Stimulated activated CD4-positive, alpha-beta T cell treated with anti-CD3 and anti-CD28 coated beads, TNF-alpha, amount 100 ng/mL, for 48 hours (primary cell): ENCODE measurements around the gene FBXO33.

Experiments used
- DNase-seq, 3 donors: peaks; one replicate each; pipeline ENCODE4 v3.0.0-alpha.2; 2020; ENCODE audit warnings: low read depth in 3 of 3

FBXO33 gene

GRCh38 chr14:39431416-39432178 lies 636 bp downstream of the FBXO33 start:
- peak in 2 of 3 donors; percentile 9 to 25 for DNase-seq

- no peak for DNase-seq
These were observed 1.3 kb downstream of the FBXO33 start for GRCh38 chr14:39430762-39431415.

- DNase-seq: no peak
These were observed 4.1 kb downstream of the FBXO33 start for GRCh38 chr14:39428118-39428517.

- DNase-seq: no peak
These were observed 5.6 kb downstream of the FBXO33 start for GRCh38 chr14:39426605-39427004.

GRCh38 chr14:39425947-39426346 lies 6.3 kb downstream of the FBXO33 start:
- no peak for DNase-seq

GRCh38 chr14:39423793-39424192 lies 8.4 kb downstream of the FBXO33 start:
- DNase-seq: no peak

GRCh38 chr14:39422243-39422642 lies 10.0 kb downstream of the FBXO33 start:
- no peak for DNase-seq

- no peak for DNase-seq
These were observed 13.0 kb downstream of the FBXO33 start for GRCh38 chr14:39419272-39419671.

GRCh38 chr14:39417014-39417413 lies 15.2 kb downstream of the FBXO33 start:
- no peak for DNase-seq

- DNase-seq: no peak
These were observed 16.2 kb downstream of the FBXO33 start for GRCh38 chr14:39416072-39416471.

- no peak for DNase-seq
These were observed 25.7 kb downstream of the FBXO33 start for GRCh38 chr14:39406560-39406959.

GRCh38 chr14:39398382-39398781 lies 33.9 kb downstream of the FBXO33 start:
- DNase-seq: no peak

- DNase-seq: no peak
These were observed 35.8 kb downstream of the FBXO33 start for GRCh38 chr14:39396448-39396847.

GRCh38 chr14:39395555-39396254 lies 36.5 kb downstream of the FBXO33 start:
- no peak for DNase-seq

GRCh38 chr14:39393289-39393688 lies 38.9 kb downstream of the FBXO33 start:
- DNase-seq: no peak

- DNase-seq: no peak
These were observed 48.1 kb downstream of the FBXO33 start for GRCh38 chr14:39384177-39384576.

GRCh38 chr14:39383741-39384140 lies 48.5 kb downstream of the FBXO33 start:
- no peak for DNase-seq

GRCh38 chr14:39383026-39383660 lies 49.1 kb downstream of the FBXO33 start:
- no peak for DNase-seq

- no peak for DNase-seq
These were observed 49.8 kb downstream of the FBXO33 start for GRCh38 chr14:39382463-39382862.

- DNase-seq: no peak
These were observed 50.9 kb downstream of the FBXO33 start for GRCh38 chr14:39381366-39381765.

GRCh38 chr14:39376667-39377403 lies 55.4 kb downstream of the FBXO33 start:
- DNase-seq: no peak

- DNase-seq: no peak
These were observed 57.4 kb downstream of the FBXO33 start for GRCh38 chr14:39374851-39375250.
